Stimulated activated CD8-positive, alpha-beta memory T cell treated with anti-CD3 and anti-CD28 coated beads, Interleukin-7, amount 100 ng/mL, for 1 hour (primary cell): ENCODE measurements around the gene DDX55.
"Not testable (repeated sequence)": the region's sequence is repeated elsewhere in the genome, so short reads cannot be mapped to it uniquely, and the experiment has no call there.

Experiments
- DNase-seq, 2 donors: peaks; one replicate each; pipeline ENCODE4 v3.0.0-alpha.2; 2020; ENCODE audit warnings: low read depth in 2 of 2

DDX55 gene, protein sequence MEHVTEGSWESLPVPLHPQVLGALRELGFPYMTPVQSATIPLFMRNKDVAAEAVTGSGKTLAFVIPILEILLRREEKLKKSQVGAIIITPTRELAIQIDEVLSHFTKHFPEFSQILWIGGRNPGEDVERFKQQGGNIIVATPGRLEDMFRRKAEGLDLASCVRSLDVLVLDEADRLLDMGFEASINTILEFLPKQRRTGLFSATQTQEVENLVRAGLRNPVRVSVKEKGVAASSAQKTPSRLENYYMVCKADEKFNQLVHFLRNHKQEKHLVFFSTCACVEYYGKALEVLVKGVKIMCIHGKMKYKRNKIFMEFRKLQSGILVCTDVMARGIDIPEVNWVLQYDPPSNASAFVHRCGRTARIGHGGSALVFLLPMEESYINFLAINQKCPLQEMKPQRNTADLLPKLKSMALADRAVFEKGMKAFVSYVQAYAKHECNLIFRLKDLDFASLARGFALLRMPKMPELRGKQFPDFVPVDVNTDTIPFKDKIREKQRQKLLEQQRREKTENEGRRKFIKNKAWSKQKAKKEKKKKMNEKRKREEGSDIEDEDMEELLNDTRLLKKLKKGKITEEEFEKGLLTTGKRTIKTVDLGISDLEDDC

GRCh38 chr12:123601602-123602489, at the start of gene DDX55:
Gene DDX55, plus strand, starts transcription at chr12:123602099. Its CDS starts 50 bp downstream, at chr12:123602149.
- peak; percentile 66 to 72 for DNase-seq

GRCh38 chr12:123554136-123554535, 47.8 kb upstream of the DDX55 start:
- DNase-seq = not testable (repeated sequence)

DNA sequence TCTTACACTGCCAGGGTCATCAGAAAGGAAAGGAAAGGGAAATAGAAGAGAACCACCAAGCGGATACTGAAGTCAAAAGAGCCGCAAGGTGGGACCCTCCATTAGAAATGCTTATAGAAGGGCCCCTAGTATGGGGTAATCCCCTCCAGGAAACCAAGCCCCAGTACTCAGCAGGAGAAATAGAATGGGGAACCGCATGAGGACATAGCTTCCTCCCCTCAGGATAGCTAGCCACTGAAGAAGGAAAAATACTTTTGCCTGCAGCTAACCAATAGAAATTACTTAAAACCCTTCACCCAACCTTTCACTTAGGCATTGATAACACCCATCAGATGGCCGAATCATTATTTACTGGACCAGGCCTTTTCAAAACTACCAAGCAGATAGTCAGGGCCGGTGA, 47.1 kb upstream of the DDX55 start:
- DNase-seq = not testable (repeated sequence)

GRCh38 chr12:123558487-123558886, 43.4 kb upstream of the DDX55 start:
- not testable (repeated sequence) for DNase-seq

- no peak for DNase-seq
These were observed 42.4 kb upstream of the DDX55 start for GRCh38 chr12:123559468-123559867.

- DNase-seq = no peak
These were observed 30.5 kb upstream of the DDX55 start for GRCh38 chr12:123571343-123571813.

- no peak for DNase-seq
These were observed 29.5 kb upstream of the DDX55 start for GRCh38 chr12:123572391-123572790.

DNA sequence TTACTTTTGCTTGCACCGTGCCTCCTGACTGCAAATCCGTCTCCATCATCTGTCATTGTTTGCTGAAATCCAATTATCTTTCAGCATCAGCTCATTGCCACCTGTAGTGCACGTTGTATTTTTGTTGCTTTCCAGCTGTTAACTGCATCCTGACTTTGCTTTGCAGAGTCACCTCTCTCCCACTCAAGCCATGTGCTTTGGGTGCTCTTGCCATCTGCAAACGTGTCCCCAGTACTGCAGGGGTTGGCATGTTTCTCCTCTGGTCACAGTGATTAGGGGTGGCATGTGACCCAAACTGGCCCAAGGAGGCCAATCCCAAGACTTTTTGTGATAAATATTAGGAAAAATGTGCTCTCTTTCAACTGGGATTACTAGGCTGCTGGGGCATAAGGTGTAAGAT, 28.0 kb upstream of the DDX55 start:
- DNase-seq = no peak

- no peak for DNase-seq
These were observed 25.3 kb upstream of the DDX55 start for GRCh38 chr12:123576611-123577010.

GRCh38 chr12:123578243-123578642, 23.7 kb upstream of the DDX55 start:
- DNase-seq = no peak

DNA sequence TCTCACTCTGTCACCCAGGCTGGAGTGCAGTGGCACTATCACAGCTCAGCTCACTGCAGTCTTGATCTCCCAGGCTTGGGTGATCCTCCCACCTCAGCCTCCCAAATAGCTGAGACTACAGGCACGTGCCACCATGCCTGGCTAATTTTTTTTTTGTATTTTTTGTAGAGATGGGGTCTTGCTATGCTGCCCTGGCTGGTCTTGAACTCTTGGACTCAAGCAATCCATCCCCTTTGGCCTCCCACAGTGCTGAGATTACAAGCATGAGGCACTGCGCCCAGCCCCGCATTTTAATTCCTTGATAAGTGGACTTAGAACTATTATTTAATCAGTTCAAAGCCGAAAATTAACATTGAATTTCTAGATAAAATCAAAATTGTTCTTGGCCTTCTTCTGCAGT, 23.1 kb upstream of the DDX55 start:
- not testable (repeated sequence) for DNase-seq

GRCh38 chr12:123580772-123581171, 21.1 kb upstream of the DDX55 start:
- DNase-seq = no peak

- no peak for DNase-seq
These were observed 10.0 kb upstream of the DDX55 start for GRCh38 chr12:123591702-123592481.

GRCh38 chr12:123595729-123596128, 6.2 kb upstream of the DDX55 start:
- DNase-seq = no peak

DNA sequence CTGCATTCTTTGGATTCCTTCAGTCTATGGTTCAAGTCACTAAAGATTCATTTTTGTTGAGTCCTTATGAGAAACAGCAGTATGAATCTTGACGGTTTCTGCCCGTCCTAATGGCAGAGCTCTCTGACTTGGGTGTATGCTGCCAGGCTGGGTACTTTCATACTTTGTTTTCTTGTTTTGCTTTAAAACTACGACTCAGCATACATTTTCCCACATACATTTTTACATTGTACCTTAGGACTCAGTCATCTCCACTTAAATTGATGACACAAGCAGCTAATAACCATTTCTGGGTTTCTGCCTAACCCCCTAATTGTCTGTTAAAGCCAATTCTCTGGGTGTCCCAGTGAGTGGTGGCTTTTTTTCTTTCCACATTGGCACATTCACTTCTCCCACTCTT, 4.8 kb upstream of the DDX55 start:
- DNase-seq = no peak

DNA sequence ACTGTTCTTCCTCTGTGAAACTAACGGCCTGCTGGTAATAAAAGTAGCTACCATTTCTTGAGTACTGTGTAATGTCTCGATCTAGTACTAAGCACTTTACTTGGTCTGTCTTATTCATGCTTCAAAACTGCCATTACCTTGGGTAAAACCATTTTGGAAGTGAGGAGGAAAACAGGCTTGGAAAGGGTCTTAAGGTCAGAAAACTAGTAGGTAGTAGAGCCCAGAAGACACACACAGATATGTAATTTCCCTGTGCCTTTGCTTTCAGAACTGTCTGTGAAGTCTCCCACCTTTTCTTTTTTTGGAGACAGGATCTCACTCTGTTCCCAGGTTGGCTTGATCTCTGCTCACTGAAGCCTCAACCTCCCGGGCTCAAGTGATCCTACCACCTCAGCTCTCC, 3.4 kb upstream of the DDX55 start:
- DNase-seq = no peak

GRCh38 chr12:123599310-123599709, 2.6 kb upstream of the DDX55 start:
- no peak for DNase-seq

DNA sequence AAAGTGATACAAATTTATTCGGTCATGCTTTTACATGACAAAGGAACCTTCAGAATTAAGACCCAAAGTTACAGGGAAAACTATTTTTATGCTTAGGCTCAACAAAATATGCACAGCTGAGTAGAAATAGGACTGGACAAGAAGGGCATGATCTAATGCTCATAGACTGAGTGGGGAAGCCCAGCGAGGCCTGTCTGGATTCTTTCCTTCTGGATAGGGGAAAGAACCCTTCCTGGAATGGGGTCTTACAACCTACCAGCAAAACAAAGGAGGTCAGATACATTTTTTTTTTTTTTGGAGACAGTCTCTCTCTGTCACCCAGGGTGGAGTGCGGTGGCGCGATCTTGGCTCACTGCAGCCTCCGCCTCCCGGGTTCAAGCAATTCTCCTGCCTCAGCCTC, 2.2 kb upstream of the DDX55 start:
- no peak for DNase-seq

GRCh38 chr12:123602651-123603195, 824 bp downstream of the DDX55 start:
- no peak for DNase-seq

DNA sequence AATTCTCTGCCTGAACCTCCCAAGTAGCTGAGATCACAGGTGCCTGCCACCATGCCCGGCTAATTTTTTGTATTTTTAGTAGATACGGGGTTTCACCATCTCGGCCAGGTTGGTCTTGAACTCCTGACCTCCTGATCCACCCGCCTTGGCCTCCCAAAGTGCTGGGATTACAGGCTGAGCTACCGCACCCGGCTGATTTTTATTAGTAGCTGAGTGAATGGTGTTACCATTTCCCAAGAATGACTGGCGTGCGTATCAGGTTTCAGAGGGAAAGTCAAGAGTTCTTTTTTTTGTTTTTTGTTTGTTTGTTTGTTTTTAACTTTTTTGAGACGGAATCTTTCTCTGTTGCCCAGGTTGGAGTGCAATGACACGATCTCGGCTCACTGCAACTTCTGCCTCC, 1.6 kb downstream of the DDX55 start:
- not testable (repeated sequence) for DNase-seq

GRCh38 chr12:123607756-123608155, 5.9 kb downstream of the DDX55 start:
- no peak for DNase-seq
